ENCODE results near the gene RTL9. TPM values are rescaled to one million over a fixed set of nuclear protein-coding genes. Genes with fewer than 3 reads are reported as not detected.

RTL9 gene
- total and polyA plus RNA-seq, 2 experiments from 2014 or later, result 0.20 to 0.97 TPM

- no peaks in the 10 kb centered on the region for H3K27me3 ChIP-seq (replicated peaks; ENCODE audit: insufficient read depth)
- no peaks in the 10 kb centered on the region for H3K79me2 ChIP-seq (ENCODE audit: insufficient read depth)
- no peak overlapping the region for H2AFZ ChIP-seq
- peaks cover 2% of the 10 kb centered on the region for H3K4me1 ChIP-seq (ENCODE audit: insufficient read depth)
- no peaks in the 10 kb centered on the region for H3K36me3 ChIP-seq (ENCODE audit: low read depth)
- H3K9ac ChIP-seq, result no peak overlapping the region
- peaks cover 2% of the 10 kb centered on the region; the same call in 1 of the 2 replicates for H3F3A ChIP-seq (ENCODE audit: insufficient read depth)
- TF ChIP-seq EZH2 (IDR thresholded peaks at IDR 0.05; ENCODE audit: insufficient read depth, poor library complexity, severe bottlenecking), result no peak
- TF ChIP-seq EZH2phosphoT487 (IDR thresholded peaks at IDR 0.05; ENCODE audit: insufficient read depth, low read depth), result no peak
- DNase-seq, result no peak
- H3K9me2 ChIP-seq (ENCODE audit: insufficient read depth), result no peaks in the 10 kb centered on the region
- in situ Hi-C loops (cut with MboI), result no loop called here
- H4K20me1 ChIP-seq (ENCODE audit: insufficient read depth), result no peaks in the 10 kb centered on the region
- H3K27ac ChIP-seq, result no peak overlapping the region
- no peak overlapping the region for H3K4me3 ChIP-seq
- 83 to 87% methylated on average over 6 to 17 of the region's 17 CpGs for WGBS, 2 experiments (ENCODE audit: low coverage in 1 of 2, low lambda C conversion rate in 2 of 2, missing lambda C conversion rate in 2 of 2)
- no peaks in the 10 kb centered on the region for H3K9me3 ChIP-seq (ENCODE audit: low read depth)
- H3K4me2 ChIP-seq (ENCODE audit: unreplicated experiment), result no peak overlapping the region
Observed at GRCh38 chrX:110346681-110347080, 12.0 kb upstream of the RTL9 start.

GRCh38 chrX:110359273-110359672 lies 625 bp downstream of the RTL9 start:
- no peak for DNase-seq

GRCh38 chrX:110363244-110363643 lies 4.6 kb downstream of the RTL9 start:
- no peaks in the 10 kb centered on the region for H3F3A ChIP-seq (ENCODE audit: insufficient read depth)
- no peak overlapping the region for H3K9ac ChIP-seq
- H3K4me2 ChIP-seq (ENCODE audit: unreplicated experiment), result no peak overlapping the region
- no peaks in the 10 kb centered on the region for H3K4me1 ChIP-seq (ENCODE audit: insufficient read depth)
- H3K36me3 ChIP-seq (ENCODE audit: low read depth), result no peaks in the 10 kb centered on the region
- H3K4me3 ChIP-seq, result no peak overlapping the region
- WGBS, 2 experiments (ENCODE audit: low coverage in 1 of 2, low lambda C conversion rate in 2 of 2, missing lambda C conversion rate in 2 of 2), result 91 to 100% methylated on average over 1 of the region's 1 CpG
- H2AFZ ChIP-seq, result no peak overlapping the region
- H3K79me2 ChIP-seq (ENCODE audit: insufficient read depth), result no peaks in the 10 kb centered on the region
- no peak for DNase-seq
- H3K9me3 ChIP-seq (ENCODE audit: low read depth), result no peaks in the 10 kb centered on the region
- H3K9me2 ChIP-seq (ENCODE audit: insufficient read depth), result no peaks in the 10 kb centered on the region
- no peaks in the 10 kb centered on the region for H3K27me3 ChIP-seq (replicated peaks; ENCODE audit: insufficient read depth)
- no peaks in the 10 kb centered on the region for H4K20me1 ChIP-seq (ENCODE audit: insufficient read depth)
- TF ChIP-seq EZH2phosphoT487 (IDR thresholded peaks at IDR 0.05; ENCODE audit: insufficient read depth, low read depth) (no peak), EZH2 (IDR thresholded peaks at IDR 0.05; ENCODE audit: insufficient read depth, poor library complexity, severe bottlenecking) (no peak)
- H3K27ac ChIP-seq, result no peak overlapping the region
- in situ Hi-C loops (cut with MboI), result no loop called here

More at GRCh38 chrX:110359273-110359672, 625 bp downstream of the RTL9 start:
- Histone ChIP-seq H3K4me2 (ENCODE audit: unreplicated experiment) (no peak overlapping the region), H3K4me1 (ENCODE audit: insufficient read depth) (no peaks in the 10 kb centered on the region), H4K20me1 (ENCODE audit: insufficient read depth) (no peaks in the 10 kb centered on the region), H3K9ac (no peak overlapping the region), H3K27ac (no peak overlapping the region), H3K9me3 (ENCODE audit: low read depth) (no peaks in the 10 kb centered on the region), H3F3A (ENCODE audit: insufficient read depth) (no peaks in the 10 kb centered on the region), H3K9me2 (ENCODE audit: insufficient read depth) (no peaks in the 10 kb centered on the region), H2AFZ (no peak overlapping the region), H3K36me3 (ENCODE audit: low read depth) (no peaks in the 10 kb centered on the region), H3K79me2 (ENCODE audit: insufficient read depth) (no peaks in the 10 kb centered on the region), H3K27me3 (replicated peaks; ENCODE audit: insufficient read depth) (no peaks in the 10 kb centered on the region), H3K4me3 (no peak overlapping the region)
- TF ChIP-seq EZH2 (IDR thresholded peaks at IDR 0.05; ENCODE audit: insufficient read depth, poor library complexity, severe bottlenecking), result no peak
- in situ Hi-C loops (cut with MboI), result no loop called here
- WGBS, 2 experiments (ENCODE audit: low coverage in 1 of 2, low lambda C conversion rate in 2 of 2, missing lambda C conversion rate in 2 of 2), result 0 to 14% methylated on average over 1 of the region's 1 CpG

- no peak overlapping the region for H2AFZ ChIP-seq
- no peak overlapping the region for H3K9ac ChIP-seq
- no peaks in the 10 kb centered on the region for H3K9me2 ChIP-seq (ENCODE audit: insufficient read depth)
- H3K9me3 ChIP-seq (ENCODE audit: low read depth), result no peaks in the 10 kb centered on the region
- H4K20me1 ChIP-seq (ENCODE audit: insufficient read depth), result no peaks in the 10 kb centered on the region
- no peak overlapping the region for H3K27ac ChIP-seq
- in situ Hi-C loops (cut with MboI), result no loop called here
- no peaks in the 10 kb centered on the region for H3K79me2 ChIP-seq (ENCODE audit: insufficient read depth)
- no peaks in the 10 kb centered on the region for H3K4me1 ChIP-seq (ENCODE audit: insufficient read depth)
- no peak overlapping the region for H3K4me2 ChIP-seq (ENCODE audit: unreplicated experiment)
- H3K36me3 ChIP-seq (ENCODE audit: low read depth), result no peaks in the 10 kb centered on the region
- TF ChIP-seq EZH2phosphoT487 (IDR thresholded peaks at IDR 0.05; ENCODE audit: insufficient read depth, low read depth), result no peak
- TF ChIP-seq EZH2 (IDR thresholded peaks at IDR 0.05; ENCODE audit: insufficient read depth, poor library complexity, severe bottlenecking), result no peak
- no peak for DNase-seq
- H3K27me3 ChIP-seq (replicated peaks; ENCODE audit: insufficient read depth), result no peaks in the 10 kb centered on the region
- H3F3A ChIP-seq (ENCODE audit: insufficient read depth), result no peaks in the 10 kb centered on the region
- WGBS, 2 experiments (ENCODE audit: low coverage in 1 of 2, low lambda C conversion rate in 2 of 2, missing lambda C conversion rate in 2 of 2), result 83 to 94% methylated on average over 2 of the region's 2 CpGs
- no peak overlapping the region for H3K4me3 ChIP-seq
Observed at GRCh38 chrX:110373310-110373709, 14.7 kb downstream of the RTL9 start.

- Histone ChIP-seq H3K4me2 (ENCODE audit: unreplicated experiment) (no peak overlapping the region), H4K20me1 (ENCODE audit: insufficient read depth) (no peaks in the 10 kb centered on the region), H3K9ac (no peak overlapping the region), H3K9me3 (ENCODE audit: low read depth) (no peaks in the 10 kb centered on the region), H3K4me3 (no peak overlapping the region), H2AFZ (no peak overlapping the region), H3K27ac (no peak overlapping the region), H3K9me2 (ENCODE audit: insufficient read depth) (no peaks in the 10 kb centered on the region), H3F3A (ENCODE audit: insufficient read depth) (no peaks in the 10 kb centered on the region), H3K27me3 (replicated peaks; ENCODE audit: insufficient read depth) (no peaks in the 10 kb centered on the region), H3K79me2 (ENCODE audit: insufficient read depth) (no peaks in the 10 kb centered on the region), H3K4me1 (ENCODE audit: insufficient read depth) (no peaks in the 10 kb centered on the region), H3K36me3 (ENCODE audit: low read depth) (no peaks in the 10 kb centered on the region)
- TF ChIP-seq EZH2phosphoT487 (IDR thresholded peaks at IDR 0.05; ENCODE audit: insufficient read depth, low read depth) (no peak), EZH2 (IDR thresholded peaks at IDR 0.05; ENCODE audit: insufficient read depth, poor library complexity, severe bottlenecking) (no peak)
- in situ Hi-C loops (cut with MboI), result no loop called here
- WGBS, 2 experiments (ENCODE audit: low coverage in 1 of 2, low lambda C conversion rate in 2 of 2, missing lambda C conversion rate in 2 of 2), result 58% methylated on average over 1 of the region's 1 CpG
- DNase-seq, result no peak
Observed at GRCh38 chrX:110374559-110374958, 15.9 kb downstream of the RTL9 start.

Measured in GM23248 (cell line).